Measurements from ENCODE around the gene WHAMM. TPM values are rescaled to one million over a fixed set of nuclear protein-coding genes. Genes with fewer than 3 reads are reported as not detected.
A peak's percentile ranks its signal among the peaks of the same experiment; 100 is the strongest.
"Not testable (repeated sequence)": the region's sequence is repeated elsewhere in the genome, so short reads cannot be mapped to it uniquely, and the experiment has no call there.

Gene WHAMM
- total RNA-seq, 8 experiments from 2014 or later: 2.2 to 6.6 (median 4.6) TPM

DNA sequence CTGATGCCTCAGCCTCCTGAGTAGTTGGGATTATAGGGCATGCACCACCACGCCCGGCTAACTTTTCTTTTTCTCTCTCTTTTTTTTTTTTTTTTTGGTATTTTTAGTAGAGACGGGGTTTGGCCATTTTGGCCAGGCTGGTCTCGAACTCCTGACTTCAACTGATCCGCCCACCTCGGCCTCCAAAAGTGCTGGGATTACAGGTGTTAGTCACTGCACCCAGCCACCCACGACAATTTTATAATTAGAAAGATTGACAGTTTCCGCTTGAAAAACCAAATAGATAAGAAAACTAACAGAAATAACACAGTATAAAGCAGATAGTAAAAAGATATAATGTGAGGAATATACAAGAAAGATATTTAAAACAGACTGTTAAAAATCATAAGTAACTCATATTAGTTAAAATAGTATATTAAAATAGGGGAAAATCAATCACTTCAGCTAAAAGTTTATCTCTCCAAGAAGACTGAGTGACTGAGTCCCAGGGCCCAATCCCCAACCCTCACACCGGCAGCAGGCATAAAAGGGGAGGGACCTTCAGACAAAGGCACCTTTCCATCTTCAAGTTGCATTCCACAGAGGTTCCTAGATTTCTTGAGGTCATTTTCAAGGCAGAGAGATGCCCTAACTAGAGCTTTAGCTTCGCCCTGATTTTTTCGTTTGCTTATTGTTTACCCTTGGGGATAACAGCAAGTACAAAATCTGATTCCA is 1.4 kb upstream of the WHAMM start:
- 62 to 100% (median 90%) methylated on average over 4 to 10 of the region's 11 CpGs for WGBS, 10 experiments
- in situ Hi-C loops (cut with MboI; ENCODE audit: low pct_unique_long_range_greater_than_20kb in 2 of 9, low sequenced_read_pairs in 9 of 9, unreplicated experiment in 9 of 9): no loop called here
- Histone ChIP-seq H3K4me3 (no peak overlapping the region), H3K4me1 (replicated peaks in 1 of 2) (peaks cover 0 to 12% of the 10 kb centered on the region in 2 donors), H3K27ac (no peak overlapping the region)
- ATAC-seq (replicated peaks in 6 of 8): no peak

- 37 to 89% (median 78%) methylated on average over 1 to 8 of the region's 9 CpGs for WGBS, 10 experiments
- in situ Hi-C loops (cut with MboI; ENCODE audit: low pct_unique_long_range_greater_than_20kb in 2 of 9, low sequenced_read_pairs in 9 of 9, unreplicated experiment in 9 of 9): no loop called here
- ATAC-seq (replicated peaks in 6 of 8): no peak
- Histone ChIP-seq H3K4me1 (replicated peaks in 1 of 2) (peaks cover 0 to 12% of the 10 kb centered on the region in 2 donors), H3K4me3 (no peak overlapping the region), H3K27ac (no peak overlapping the region)
These were observed 790 bp upstream of the WHAMM start for GRCh38 chr15:82808634-82809041.

GRCh38 chr15:82810061-82810889 is 847 bp downstream of the WHAMM start:
- in situ Hi-C loops (cut with MboI; ENCODE audit: low pct_unique_long_range_greater_than_20kb in 2 of 9, low sequenced_read_pairs in 9 of 9, unreplicated experiment in 9 of 9): no loop called here
- 0 to 8% (median 1%) methylated on average over 1 to 11 of the region's 81 CpGs for WGBS, 10 experiments
- Histone ChIP-seq H3K4me1 (replicated peaks in 1 of 2) (peaks cover 0 to 12% of the 10 kb centered on the region in 2 donors), H3K4me3 (peak overlapping the region; percentile 71 to 86 (median 80)), H3K27ac (peak overlapping the region; percentile 67 to 93)
- peak in 3 of 8 experiments; percentile 45 to 58 (median 49) for ATAC-seq (replicated peaks in 6 of 8)

DNA sequence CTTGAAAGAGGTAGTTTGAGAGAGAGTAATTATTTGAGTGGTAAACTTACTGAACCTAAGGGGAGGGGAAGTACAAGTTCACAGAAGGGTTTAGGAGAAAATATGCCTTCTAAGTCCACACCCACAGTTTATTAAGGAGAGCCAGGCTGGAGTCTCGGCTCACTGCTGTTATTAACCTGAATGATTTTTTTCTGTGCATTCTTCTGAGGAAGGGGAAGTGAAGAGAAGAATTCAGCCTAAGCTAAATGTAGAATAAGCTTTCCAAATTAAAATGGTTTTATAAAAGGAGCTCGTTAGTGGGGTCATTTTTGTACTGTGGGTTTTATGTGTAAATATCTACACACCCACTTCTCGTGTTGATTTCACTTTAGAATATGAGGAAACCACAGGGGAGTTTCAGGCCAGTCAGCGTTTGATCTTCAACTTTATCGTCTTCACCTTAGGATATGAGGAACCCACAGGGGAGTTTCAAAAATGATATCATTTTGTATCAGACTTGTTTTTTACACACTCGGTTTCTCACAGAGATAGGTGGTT is 1.5 kb downstream of the WHAMM start:
- Histone ChIP-seq H3K27ac (no peak overlapping the region), H3K4me3 (peak overlapping the region; percentile 71 to 86 (median 80)), H3K4me1 (replicated peaks in 1 of 2) (peaks cover 0 to 12% of the 10 kb centered on the region in 2 donors)
- WGBS, 10 experiments: 0 to 18% (median 6%) methylated on average over 2 to 6 of the region's 6 CpGs
- in situ Hi-C loops (cut with MboI; ENCODE audit: low pct_unique_long_range_greater_than_20kb in 2 of 9, low sequenced_read_pairs in 9 of 9, unreplicated experiment in 9 of 9): no loop called here
- ATAC-seq (replicated peaks in 6 of 8): no peak

DNA sequence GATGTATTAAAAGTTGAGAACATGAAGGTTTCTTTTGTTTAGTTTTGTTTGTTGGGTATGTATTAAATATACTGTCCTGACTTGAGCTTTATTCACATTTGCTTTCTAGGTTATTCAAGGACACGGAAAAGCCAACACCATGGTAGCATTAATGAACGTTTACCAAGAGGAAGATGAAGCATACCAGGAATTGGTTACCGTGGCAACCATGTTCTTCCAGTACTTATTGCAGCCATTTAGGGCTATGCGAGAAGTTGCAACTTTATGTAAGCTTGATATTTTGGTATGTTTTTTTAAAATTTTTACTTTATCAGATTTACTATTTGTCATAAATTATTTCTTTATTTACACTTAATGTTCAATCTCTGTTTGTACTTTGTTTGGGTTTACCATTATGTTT is 3.6 kb downstream of the WHAMM start:
- WGBS, 10 experiments: 71 to 94% (median 83%) methylated on average over 1 to 4 of the region's 4 CpGs; no CpG with 5 or more reads in 1 of the 10 experiments
- in situ Hi-C loops (cut with MboI; ENCODE audit: low pct_unique_long_range_greater_than_20kb in 2 of 9, low sequenced_read_pairs in 9 of 9, unreplicated experiment in 9 of 9): no loop called here
- no peak for ATAC-seq (replicated peaks in 6 of 8)
- peaks cover 0 to 12% of the 10 kb centered on the region in 2 donors for H3K4me1 ChIP-seq (replicated peaks in 1 of 2)
- H3K27ac ChIP-seq: no peak overlapping the region
- no peak overlapping the region for H3K4me3 ChIP-seq

DNA sequence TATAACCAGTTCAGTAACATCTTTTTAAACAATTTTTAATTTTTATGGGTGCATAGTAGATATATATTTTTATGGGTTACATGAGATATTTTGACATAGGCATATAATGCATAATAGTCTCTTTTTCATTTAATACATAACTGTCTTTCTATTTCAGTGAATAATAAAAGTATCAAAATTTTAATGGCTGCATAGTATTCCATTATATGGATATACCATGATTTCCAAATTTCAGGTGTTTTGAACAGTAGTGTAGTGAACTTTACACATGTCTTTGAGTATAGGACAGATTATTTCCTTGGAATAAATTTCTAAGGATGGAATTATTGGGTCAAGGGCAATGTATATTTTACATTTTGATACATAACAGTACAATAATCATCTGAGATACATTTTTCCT is 10.7 kb downstream of the WHAMM start:
- H3K4me1 ChIP-seq (replicated peaks in 1 of 2): no peaks in the 10 kb centered on the region
- no peak overlapping the region for H3K4me3 ChIP-seq
- in situ Hi-C loops (cut with MboI; ENCODE audit: low pct_unique_long_range_greater_than_20kb in 2 of 9, low sequenced_read_pairs in 9 of 9, unreplicated experiment in 9 of 9): no loop called here
- ATAC-seq (replicated peaks in 6 of 8): no peak
- H3K27ac ChIP-seq: no peak overlapping the region

DNA sequence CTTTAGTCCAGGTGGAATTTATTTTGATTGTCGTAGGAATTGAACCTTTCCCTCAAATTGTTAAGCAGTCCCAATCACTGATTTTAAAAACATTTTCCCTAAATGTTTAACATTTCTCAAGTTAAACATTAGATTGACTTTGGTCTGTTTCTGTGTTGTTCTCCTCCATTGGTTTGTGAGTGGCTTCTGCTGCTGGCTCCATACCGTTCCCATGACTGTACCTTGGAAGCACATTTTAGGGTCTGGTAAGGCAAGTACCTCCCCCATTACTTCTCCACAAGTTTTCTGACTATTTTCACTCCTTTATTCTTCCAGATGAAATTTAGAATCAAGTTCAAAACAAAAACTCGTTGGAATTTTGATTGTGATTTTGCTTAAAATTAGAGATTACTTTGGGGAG is 12.0 kb downstream of the WHAMM start:
- ATAC-seq (replicated peaks in 6 of 8); in situ Hi-C loops (cut with MboI; ENCODE audit: low pct_unique_long_range_greater_than_20kb in 2 of 9, low sequenced_read_pairs in 9 of 9, unreplicated experiment in 9 of 9): not testable (repeated sequence)
- 59 to 100% (median 90%) methylated on average over 2 to 3 of the region's 3 CpGs for WGBS, 10 experiments

GRCh38 chr15:82821851-82822250 is 12.4 kb downstream of the WHAMM start:
- H3K4me1 ChIP-seq (replicated peaks in 1 of 2); H3K4me3 ChIP-seq; ATAC-seq (replicated peaks in 6 of 8); in situ Hi-C loops (cut with MboI; ENCODE audit: low pct_unique_long_range_greater_than_20kb in 2 of 9, low sequenced_read_pairs in 9 of 9, unreplicated experiment in 9 of 9); H3K27ac ChIP-seq: not testable (repeated sequence)

More for the DNA sequence above, 12.0 kb downstream of the WHAMM start:
- H3K4me3 ChIP-seq; H3K27ac ChIP-seq; H3K4me1 ChIP-seq (replicated peaks in 1 of 2): not testable (repeated sequence)

GRCh38 chr15:82823049-82823448 is 13.6 kb downstream of the WHAMM start:
- no peak overlapping the region for H3K27ac ChIP-seq
- ATAC-seq (replicated peaks in 6 of 8): no peak
- H3K4me3 ChIP-seq: no peak overlapping the region
- H3K4me1 ChIP-seq (replicated peaks in 1 of 2): no peaks in the 10 kb centered on the region
- WGBS, 10 experiments: 78 to 100% (median 94%) methylated on average over 4 to 5 of the region's 5 CpGs
- in situ Hi-C loops (cut with MboI; ENCODE audit: low pct_unique_long_range_greater_than_20kb in 2 of 9, low sequenced_read_pairs in 9 of 9, unreplicated experiment in 9 of 9): no loop called here

- WGBS, 10 experiments: 0 to 100% (median 55%) methylated on average over 1 of the region's 1 CpG; no CpG with 5 or more reads in 6 of the 10 experiments
- H3K4me3 ChIP-seq: no peak overlapping the region
- peaks cover 6 to 17% of the 10 kb centered on the region in 2 donors for H3K4me1 ChIP-seq (replicated peaks in 1 of 2)
- in situ Hi-C loops (cut with MboI; ENCODE audit: low pct_unique_long_range_greater_than_20kb in 2 of 9, low sequenced_read_pairs in 9 of 9, unreplicated experiment in 9 of 9): no loop called here
- no peak overlapping the region for H3K27ac ChIP-seq
- peak in 3 of 8 experiments; percentile 86 to 91 (median 89) for ATAC-seq (replicated peaks in 6 of 8)
These were observed 18.6 kb downstream of the WHAMM start for GRCh38 chr15:82828075-82828474.

GRCh38 chr15:82829234-82829633 is 19.8 kb downstream of the WHAMM start:
- in situ Hi-C loops (cut with MboI; ENCODE audit: low pct_unique_long_range_greater_than_20kb in 2 of 9, low sequenced_read_pairs in 9 of 9, unreplicated experiment in 9 of 9): no loop called here
- H3K4me1 ChIP-seq (replicated peaks in 1 of 2): peaks cover 10 to 21% of the 10 kb centered on the region in 2 donors
- no peak overlapping the region for H3K27ac ChIP-seq
- H3K4me3 ChIP-seq: no peak overlapping the region
- ATAC-seq (replicated peaks in 6 of 8): no peak
- 92 to 100% (median 100%) methylated on average over 1 to 4 of the region's 4 CpGs; no CpG with 5 or more reads in 3 of the 10 experiments for WGBS, 10 experiments

- in situ Hi-C loops (cut with MboI; ENCODE audit: low pct_unique_long_range_greater_than_20kb in 2 of 9, low sequenced_read_pairs in 9 of 9, unreplicated experiment in 9 of 9): no loop called here
- H3K4me3 ChIP-seq: no peak overlapping the region
- peaks cover 10 to 21% of the 10 kb centered on the region in 2 donors for H3K4me1 ChIP-seq (replicated peaks in 1 of 2)
- 80 to 100% (median 90%) methylated on average over 1 to 6 of the region's 18 CpGs; no CpG with 5 or more reads in 1 of the 10 experiments for WGBS, 10 experiments
- no peak for ATAC-seq (replicated peaks in 6 of 8)
- no peak overlapping the region for H3K27ac ChIP-seq
These were observed 21.2 kb downstream of the WHAMM start for GRCh38 chr15:82830427-82831173.
